SK-N-SH treated with all-trans-retinoic acid at 6 μM for 48 hours (cell line): Measurements from ENCODE around the gene SLC4A3.

Experiments used
- ARNTL ChIP-seq: fragments of 450-650 bp; formaldehyde crosslinking; IDR thresholded peaks from 2 replicates; pipeline ENCODE4 v1.5.0; 2020; ENCODE audit warnings: low read depth, mild to moderate bottlenecking, moderate library complexity, borderline replicate concordance
- ESRRG ChIP-seq: fragments of 250-450 bp; sonication (Bioruptor Pico); IDR thresholded peaks from 2 replicates; pipeline ENCODE4 v1.6.1; 2021; ENCODE audit warnings: mild to moderate bottlenecking
- PPARA ChIP-seq: fragments of 250-450 bp; sonication (Bioruptor Pico); IDR thresholded peaks from 2 replicates; pipeline ENCODE4 v1.5.0; 2020; ENCODE audit warnings: mild to moderate bottlenecking, borderline replicate concordance
- TCF4 ChIP-seq: fragments of 250-450 bp; sonication (Bioruptor Pico); IDR thresholded peaks from 2 replicates; pipeline ENCODE4 v1.8.0; 2021; ENCODE audit warnings: mild to moderate bottlenecking, moderate library complexity, borderline replicate concordance
- ZNF565 ChIP-seq: fragments of 450-650 bp; formaldehyde crosslinking; conservative IDR thresholded peaks from 2 replicates; pipeline ENCODE4 v1.5.0; 2020; ENCODE audit warnings: low read depth, mild to moderate bottlenecking, moderate library complexity
- ZNF70 ChIP-seq: fragments of 450-650 bp; formaldehyde crosslinking; IDR thresholded peaks from 2 replicates; pipeline ENCODE4 v1.5.0; 2020; ENCODE audit warnings: mild to moderate bottlenecking, moderate library complexity
- TF ChIP-seq, protein P1 (sequence below): fragments of 250-450 bp; sonication (Bioruptor Pico); IDR thresholded peaks from 2 replicates; pipeline ENCODE4 v1.8.0; 2020; ENCODE audit warnings: mild to moderate bottlenecking, moderate library complexity, borderline replicate concordance
- TF ChIP-seq, protein P2 (sequence below): fragments of 250-450 bp; sonication (Bioruptor Pico); IDR thresholded peaks from 2 replicates; pipeline ENCODE4 v1.8.0; 2021; ENCODE audit warnings: low read depth, mild to moderate bottlenecking, moderate library complexity, borderline replicate concordance

DNA sequence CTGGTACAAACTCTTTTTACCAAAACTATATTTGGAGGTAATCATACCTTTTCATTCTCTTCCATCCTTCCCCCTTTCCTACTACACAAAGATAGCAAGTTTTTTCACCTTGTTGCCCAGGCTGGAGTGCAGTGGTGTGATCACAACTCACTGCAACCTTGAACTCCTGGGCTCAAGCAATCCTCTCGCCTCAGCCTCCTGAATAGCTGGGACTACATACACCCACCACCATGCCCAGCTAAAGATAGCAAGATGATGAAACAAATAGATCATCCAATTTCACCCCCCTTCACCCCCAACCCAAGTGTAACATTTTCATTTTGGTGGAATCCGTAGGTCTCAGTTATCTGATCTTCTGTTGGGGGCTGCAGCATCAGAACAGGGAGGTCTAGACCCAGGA lies 34.3 kb upstream of the SLC4A3 start:
- no peak for TF ChIP-seq PPARA (CRISPR knock-in tag)
- no peak for TF ChIP-seq ESRRG (CRISPR knock-in tag)
- TF ChIP-seq, protein P1, sequence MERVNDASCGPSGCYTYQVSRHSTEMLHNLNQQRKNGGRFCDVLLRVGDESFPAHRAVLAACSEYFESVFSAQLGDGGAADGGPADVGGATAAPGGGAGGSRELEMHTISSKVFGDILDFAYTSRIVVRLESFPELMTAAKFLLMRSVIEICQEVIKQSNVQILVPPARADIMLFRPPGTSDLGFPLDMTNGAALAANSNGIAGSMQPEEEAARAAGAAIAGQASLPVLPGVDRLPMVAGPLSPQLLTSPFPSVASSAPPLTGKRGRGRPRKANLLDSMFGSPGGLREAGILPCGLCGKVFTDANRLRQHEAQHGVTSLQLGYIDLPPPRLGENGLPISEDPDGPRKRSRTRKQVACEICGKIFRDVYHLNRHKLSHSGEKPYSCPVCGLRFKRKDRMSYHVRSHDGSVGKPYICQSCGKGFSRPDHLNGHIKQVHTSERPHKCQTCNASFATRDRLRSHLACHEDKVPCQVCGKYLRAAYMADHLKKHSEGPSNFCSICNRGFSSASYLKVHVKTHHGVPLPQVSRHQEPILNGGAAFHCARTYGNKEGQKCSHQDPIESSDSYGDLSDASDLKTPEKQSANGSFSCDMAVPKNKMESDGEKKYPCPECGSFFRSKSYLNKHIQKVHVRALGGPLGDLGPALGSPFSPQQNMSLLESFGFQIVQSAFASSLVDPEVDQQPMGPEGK (CRISPR knock-in tag) = no peak
- TF ChIP-seq, protein P2, sequence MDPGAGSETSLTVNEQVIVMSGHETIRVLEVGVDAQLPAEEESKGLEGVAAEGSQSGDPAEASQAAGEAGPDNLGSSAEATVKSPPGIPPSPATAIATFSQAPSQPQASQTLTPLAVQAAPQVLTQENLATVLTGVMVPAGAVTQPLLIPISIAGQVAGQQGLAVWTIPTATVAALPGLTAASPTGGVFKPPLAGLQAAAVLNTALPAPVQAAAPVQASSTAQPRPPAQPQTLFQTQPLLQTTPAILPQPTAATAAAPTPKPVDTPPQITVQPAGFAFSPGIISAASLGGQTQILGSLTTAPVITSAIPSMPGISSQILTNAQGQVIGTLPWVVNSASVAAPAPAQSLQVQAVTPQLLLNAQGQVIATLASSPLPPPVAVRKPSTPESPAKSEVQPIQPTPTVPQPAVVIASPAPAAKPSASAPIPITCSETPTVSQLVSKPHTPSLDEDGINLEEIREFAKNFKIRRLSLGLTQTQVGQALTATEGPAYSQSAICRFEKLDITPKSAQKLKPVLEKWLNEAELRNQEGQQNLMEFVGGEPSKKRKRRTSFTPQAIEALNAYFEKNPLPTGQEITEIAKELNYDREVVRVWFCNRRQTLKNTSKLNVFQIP (CRISPR knock-in tag) = no peak
- TF ChIP-seq ZNF565 (CRISPR knock-in tag) = no peak
- no peak for TF ChIP-seq ARNTL
- no peak for TF ChIP-seq TCF4 (CRISPR knock-in tag)
- no peak for TF ChIP-seq ZNF70 (CRISPR knock-in tag)
